ENCODE data around the gene OR51B6. TPM values are rescaled to one million over a fixed set of nuclear protein-coding genes. Genes with fewer than 3 reads are reported as not detected.
"Not testable (repeated sequence)": the region's sequence is repeated elsewhere in the genome, so short reads cannot be mapped to it uniquely, and the experiment has no call there.

Gene OR51B6
- total and polyA plus RNA-seq, 5 donors: not detected

DNA sequence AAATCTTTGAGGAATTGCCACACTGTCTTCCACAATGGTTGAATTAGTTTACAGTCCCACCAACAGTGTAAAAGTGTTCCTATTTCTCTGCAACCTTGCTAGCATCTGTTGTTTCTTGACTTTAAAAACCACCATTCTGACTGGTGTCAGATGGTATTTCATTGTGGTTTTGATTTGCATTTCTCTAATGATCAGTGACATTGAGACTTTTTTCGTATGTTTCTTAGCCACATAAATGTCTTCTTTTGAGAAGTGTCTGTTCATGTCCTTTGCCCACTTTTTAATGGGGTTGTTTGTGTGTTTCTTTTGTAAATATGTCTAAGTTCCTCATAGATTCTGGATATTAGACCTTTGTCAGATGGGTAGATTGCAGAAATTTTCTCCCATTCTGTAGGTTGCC, 14.1 kb upstream of the OR51B6 start:
- H3K9me3 ChIP-seq (ENCODE audit: control insufficient read depth, low read length); H3K4me1 ChIP-seq (ENCODE audit: control insufficient read depth, insufficient read depth, low read length); ATAC-seq; DNase-seq; H3K4me3 ChIP-seq (ENCODE audit: low read length); intact Hi-C loops (cut with DNase I); H3K27me3 ChIP-seq (ENCODE audit: control insufficient read depth, insufficient read depth); H3K27ac ChIP-seq (ENCODE audit: low read length): not testable (repeated sequence)
- WGBS: 83% methylated on average over 1 of the region's 1 CpG

DNA sequence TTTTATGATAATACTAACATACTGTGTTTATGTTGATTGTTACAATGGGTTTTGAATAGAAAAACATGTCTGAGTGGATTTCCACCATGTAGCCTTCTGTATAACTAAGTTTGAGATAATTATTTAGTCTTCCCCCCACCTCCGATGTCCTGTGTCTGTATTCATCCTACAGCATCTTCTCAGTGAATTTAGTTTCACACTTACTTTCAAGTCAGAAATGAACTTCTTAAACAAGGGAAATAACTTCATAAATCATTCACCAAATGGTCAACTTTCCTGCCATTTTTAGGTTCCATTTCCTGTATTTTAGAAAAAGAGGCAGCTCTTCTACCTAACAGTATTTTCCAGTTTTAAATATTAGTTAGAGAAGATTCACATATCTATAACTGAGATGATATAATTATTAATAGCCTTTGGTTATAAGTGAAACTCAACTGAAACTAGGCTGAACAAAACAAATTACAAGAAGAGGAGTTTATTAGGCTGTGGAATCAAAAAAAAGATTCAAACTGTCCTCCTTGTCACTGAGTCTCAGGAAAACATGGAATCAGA, 11.5 kb upstream of the OR51B6 start:
- intact Hi-C loops (cut with DNase I): no loop called here
- no peak for DNase-seq
- H3K27ac ChIP-seq (ENCODE audit: low read length): no peak overlapping the region
- H3K27me3 ChIP-seq (ENCODE audit: control insufficient read depth, insufficient read depth): no peaks in the 10 kb centered on the region
- no peak for ATAC-seq
- no peaks in the 10 kb centered on the region for H3K9me3 ChIP-seq (ENCODE audit: control insufficient read depth, low read length)
- no peak overlapping the region for H3K4me3 ChIP-seq (ENCODE audit: low read length)
- WGBS: 91% methylated on average over 1 of the region's 1 CpG
- H3K4me1 ChIP-seq (ENCODE audit: control insufficient read depth, insufficient read depth, low read length): no peaks in the 10 kb centered on the region

DNA sequence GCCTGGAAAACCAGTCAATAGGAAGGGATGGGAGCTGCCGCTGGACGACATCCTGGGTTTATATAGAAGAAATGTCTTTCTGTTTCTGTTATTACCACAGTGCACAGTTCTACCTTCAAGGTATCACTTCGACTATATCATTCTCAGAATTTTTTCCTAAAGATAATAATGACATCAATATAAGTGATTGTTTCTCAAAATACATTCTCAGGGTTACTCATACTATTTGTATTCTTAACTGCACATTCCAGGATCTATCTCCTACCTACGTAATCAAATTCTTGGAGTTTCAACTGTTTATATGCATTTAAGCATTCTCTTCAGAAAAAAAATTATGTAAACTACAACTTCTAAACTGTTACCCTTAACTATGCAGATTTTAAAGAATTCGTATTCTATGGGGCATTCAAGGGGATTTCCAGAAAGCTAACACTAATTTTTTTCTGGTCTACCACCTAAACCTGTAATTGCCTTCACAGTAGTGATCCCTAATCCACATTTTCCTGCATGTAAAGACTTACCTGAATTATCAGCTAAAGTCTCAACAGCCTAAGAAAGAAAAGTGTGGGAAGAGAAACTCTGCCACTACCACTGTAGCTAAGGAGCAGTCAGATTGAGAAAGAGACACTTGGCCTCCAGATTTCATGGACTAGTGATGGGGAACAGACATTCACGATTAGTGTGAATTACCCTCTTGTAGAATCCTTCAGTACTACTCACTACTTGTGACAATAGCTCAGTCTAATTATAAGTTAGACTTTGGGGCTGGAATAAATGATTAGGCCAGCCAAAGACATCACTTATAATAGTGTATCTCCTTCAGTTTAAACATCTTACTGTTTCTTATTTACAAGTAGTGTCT, 7.6 kb upstream of the OR51B6 start, which contains the start of gene OR51B5:
TSS of gene OR51B5 (minus strand) at position 51 of the 862 bp plus-strand sequence. CDS start at position 51, 0 bp downstream.
- no peak for ATAC-seq
- Histone ChIP-seq H3K27ac (ENCODE audit: low read length) (no peak within 1 kb of the TSS), H3K4me1 (ENCODE audit: control insufficient read depth, insufficient read depth, low read length) (no peaks in the 10 kb centered on the region), H3K4me3 (ENCODE audit: low read length) (no peak within 1 kb of the TSS), H3K9me3 (ENCODE audit: control insufficient read depth, low read length) (no peaks in the 10 kb centered on the region), H3K27me3 (ENCODE audit: control insufficient read depth, insufficient read depth) (no peaks in the 10 kb centered on the region)
- 72% methylated on average over 6 of the region's 6 CpGs for WGBS
- no peak for DNase-seq
- intact Hi-C loops (cut with DNase I): no loop called here

DNA sequence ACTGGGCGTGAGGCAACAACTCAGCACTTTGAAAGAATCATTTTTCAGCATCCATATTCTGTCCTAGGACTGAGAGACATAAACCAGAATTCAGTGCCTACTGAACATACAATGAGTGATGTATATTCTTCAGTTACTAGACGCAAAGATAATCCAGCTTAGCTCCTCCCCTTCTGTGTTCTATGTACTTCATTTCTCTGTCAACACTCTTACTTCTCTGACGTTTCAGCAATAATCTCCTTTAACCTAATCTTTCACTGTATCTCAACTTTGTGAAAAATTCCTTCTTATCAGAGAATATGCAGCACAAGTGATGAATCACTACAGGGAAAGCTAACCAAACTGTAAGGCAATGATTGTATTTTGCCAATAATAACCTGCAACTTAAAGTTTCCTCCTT, 5.5 kb upstream of the OR51B6 start:
- no peak overlapping the region for H3K4me3 ChIP-seq (ENCODE audit: low read length)
- intact Hi-C loops (cut with DNase I): no loop called here
- H3K27me3 ChIP-seq (ENCODE audit: control insufficient read depth, insufficient read depth): no peaks in the 10 kb centered on the region
- DNase-seq (no peak), ATAC-seq (no peak)
- H3K9me3 ChIP-seq (ENCODE audit: control insufficient read depth, low read length): no peaks in the 10 kb centered on the region
- H3K4me1 ChIP-seq (ENCODE audit: control insufficient read depth, insufficient read depth, low read length): no peaks in the 10 kb centered on the region
- H3K27ac ChIP-seq (ENCODE audit: low read length): no peak overlapping the region
- WGBS: 42% methylated on average over 3 of the region's 3 CpGs

DNA sequence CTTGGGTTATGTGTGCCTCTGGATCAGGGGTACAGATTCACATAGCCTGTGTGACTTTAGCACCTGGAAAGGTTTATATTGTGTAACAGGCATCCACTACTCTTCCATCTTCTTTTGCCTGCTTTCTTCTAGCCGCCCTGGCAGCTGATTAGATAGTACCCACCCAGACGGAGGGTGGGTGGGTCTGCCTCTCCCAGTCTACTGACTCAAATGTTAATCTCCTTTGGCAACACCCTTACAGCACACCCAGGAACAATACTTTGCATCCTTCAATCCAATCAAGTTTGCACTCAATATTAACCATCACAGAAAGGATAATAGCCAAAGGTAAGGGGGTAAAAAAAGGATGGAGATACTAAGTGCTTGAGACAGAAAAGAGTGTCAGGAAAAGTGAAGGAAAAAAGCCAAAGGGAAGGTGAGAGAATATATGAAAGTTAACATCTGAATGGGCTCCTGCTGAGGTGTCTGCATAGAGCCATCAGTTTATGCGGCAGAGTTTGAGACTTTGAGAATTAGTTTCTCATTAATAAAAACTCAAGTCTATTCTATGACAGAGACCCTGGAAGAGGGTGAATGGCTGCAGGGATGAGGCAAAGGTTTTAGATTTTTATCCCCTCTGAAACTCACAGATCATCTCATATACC, 2.6 kb upstream of the OR51B6 start:
- no peak overlapping the region for H3K27ac ChIP-seq (ENCODE audit: low read length)
- intact Hi-C loops (cut with DNase I): no loop called here
- no peaks in the 10 kb centered on the region for H3K4me1 ChIP-seq (ENCODE audit: control insufficient read depth, insufficient read depth, low read length)
- no peak overlapping the region for H3K4me3 ChIP-seq (ENCODE audit: low read length)
- ATAC-seq: no peak
- H3K27me3 ChIP-seq (ENCODE audit: control insufficient read depth, insufficient read depth): no peaks in the 10 kb centered on the region
- WGBS: 17% methylated on average over 3 of the region's 3 CpGs
- DNase-seq: no peak
- H3K9me3 ChIP-seq (ENCODE audit: control insufficient read depth, low read length): no peaks in the 10 kb centered on the region

DNA sequence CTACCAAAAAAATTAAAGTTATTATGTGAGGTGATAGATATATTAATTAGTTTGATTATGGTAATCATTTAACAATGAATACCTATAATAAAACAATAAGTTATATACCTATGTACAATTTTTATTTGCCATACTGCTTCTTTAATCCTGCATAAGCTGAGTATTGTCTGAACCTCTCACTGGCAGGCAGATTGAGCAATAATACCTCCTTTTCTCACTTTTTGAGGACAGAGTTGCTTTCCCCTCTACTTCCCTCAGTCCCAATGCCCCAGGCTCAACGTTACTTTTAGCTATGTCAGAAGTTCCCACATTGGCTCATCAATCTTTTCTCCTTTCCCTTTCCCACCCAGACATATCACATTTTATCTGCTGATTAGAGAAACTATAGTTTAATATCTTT, 1.8 kb upstream of the OR51B6 start:
- no peaks in the 10 kb centered on the region for H3K27me3 ChIP-seq (ENCODE audit: control insufficient read depth, insufficient read depth)
- intact Hi-C loops (cut with DNase I): no loop called here
- 38% methylated on average over 1 of the region's 1 CpG for WGBS
- no peak for DNase-seq
- H3K4me1 ChIP-seq (ENCODE audit: control insufficient read depth, insufficient read depth, low read length): no peaks in the 10 kb centered on the region
- H3K4me3 ChIP-seq (ENCODE audit: low read length): no peak overlapping the region
- no peaks in the 10 kb centered on the region for H3K9me3 ChIP-seq (ENCODE audit: control insufficient read depth, low read length)
- ATAC-seq: no peak
- no peak overlapping the region for H3K27ac ChIP-seq (ENCODE audit: low read length)

DNA sequence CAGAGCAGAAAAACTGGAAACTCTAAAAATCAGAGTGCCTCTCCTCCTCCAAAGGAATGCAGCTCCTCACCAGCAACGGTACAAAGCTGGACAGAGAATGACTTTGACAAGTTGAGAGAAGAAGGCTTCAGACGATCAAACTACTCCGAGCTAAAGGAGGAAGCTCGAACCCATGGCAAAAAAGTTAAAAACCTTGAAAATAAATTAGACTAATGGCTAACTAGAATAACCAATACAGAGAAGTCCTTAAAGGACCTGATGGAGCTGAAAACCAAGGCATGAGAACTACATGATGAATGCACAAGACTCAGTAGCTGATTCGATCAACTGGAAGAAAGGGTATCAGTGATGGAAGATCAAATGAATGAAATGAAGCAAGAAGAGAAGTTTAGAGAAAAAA, 4.7 kb downstream of the OR51B6 start:
- ATAC-seq; H3K27ac ChIP-seq (ENCODE audit: low read length); DNase-seq; H3K4me3 ChIP-seq (ENCODE audit: low read length); H3K9me3 ChIP-seq (ENCODE audit: control insufficient read depth, low read length); H3K4me1 ChIP-seq (ENCODE audit: control insufficient read depth, insufficient read depth, low read length); H3K27me3 ChIP-seq (ENCODE audit: control insufficient read depth, insufficient read depth); intact Hi-C loops (cut with DNase I): not testable (repeated sequence)
- WGBS: 84% methylated on average over 5 of the region's 5 CpGs

DNA sequence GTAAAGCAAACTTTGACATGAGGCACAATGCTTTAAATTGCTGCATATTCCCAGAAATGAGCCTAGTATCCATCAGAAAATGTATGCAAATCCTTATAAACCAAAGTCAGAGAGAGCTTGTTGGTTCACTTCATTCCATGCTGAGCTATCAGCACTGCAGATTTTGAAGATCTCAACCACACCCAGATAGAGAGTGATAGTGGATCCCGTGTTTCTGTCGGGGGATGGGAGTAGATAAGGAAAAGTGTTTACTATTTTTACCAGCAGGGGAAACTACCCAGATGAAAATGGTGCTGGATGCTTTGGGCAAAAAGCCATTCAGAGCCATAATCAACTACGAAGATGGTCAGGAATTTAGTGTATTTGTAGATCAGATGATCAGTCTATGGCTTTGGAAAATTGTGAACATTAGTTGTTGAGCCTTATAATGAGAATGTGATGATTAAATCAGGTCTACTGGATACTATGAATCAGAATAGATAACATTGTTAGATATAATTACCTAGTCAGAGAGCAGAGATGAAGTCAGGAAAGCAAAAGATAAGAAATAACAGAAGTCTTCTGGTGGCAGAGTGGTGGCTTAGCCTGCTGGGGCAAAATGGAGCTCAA, 10.8 kb downstream of the OR51B6 start:
- ATAC-seq (no peak), DNase-seq (no peak)
- Histone ChIP-seq H3K27me3 (ENCODE audit: control insufficient read depth, insufficient read depth) (no peaks in the 10 kb centered on the region), H3K27ac (ENCODE audit: low read length) (no peak overlapping the region), H3K9me3 (ENCODE audit: control insufficient read depth, low read length) (no peaks in the 10 kb centered on the region), H3K4me1 (ENCODE audit: control insufficient read depth, insufficient read depth, low read length) (no peaks in the 10 kb centered on the region), H3K4me3 (ENCODE audit: low read length) (no peak overlapping the region)
- intact Hi-C loops (cut with DNase I): no loop called here
- 54% methylated on average over 3 of the region's 3 CpGs for WGBS

DNA sequence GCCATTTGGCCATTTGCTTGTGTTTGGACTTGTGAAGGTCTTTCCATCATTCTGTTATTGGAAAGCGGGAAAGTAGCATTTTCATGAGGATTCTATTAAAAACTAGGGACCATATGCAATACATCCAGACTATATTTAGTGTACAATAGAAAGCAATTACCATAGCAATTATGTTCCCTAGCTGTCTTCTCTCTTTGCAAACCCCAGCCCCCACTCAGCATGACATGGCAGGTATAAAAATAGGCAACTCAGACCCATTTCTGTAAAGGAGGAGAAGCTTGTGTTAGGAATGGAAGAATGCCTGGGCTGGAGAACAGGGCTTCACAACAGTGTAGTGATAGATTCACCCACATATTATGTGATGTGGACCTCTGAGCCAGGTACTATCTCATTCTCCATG, 12.4 kb downstream of the OR51B6 start:
- ATAC-seq: no peak
- H3K27ac ChIP-seq (ENCODE audit: low read length): no peak overlapping the region
- 92% methylated on average over 1 of the region's 1 CpG for WGBS
- no peaks in the 10 kb centered on the region for H3K27me3 ChIP-seq (ENCODE audit: control insufficient read depth, insufficient read depth)
- H3K4me3 ChIP-seq (ENCODE audit: low read length): no peak overlapping the region
- intact Hi-C loops (cut with DNase I): no loop called here
- no peaks in the 10 kb centered on the region for H3K4me1 ChIP-seq (ENCODE audit: control insufficient read depth, insufficient read depth, low read length)
- no peaks in the 10 kb centered on the region for H3K9me3 ChIP-seq (ENCODE audit: control insufficient read depth, low read length)
- no peak for DNase-seq

DNA sequence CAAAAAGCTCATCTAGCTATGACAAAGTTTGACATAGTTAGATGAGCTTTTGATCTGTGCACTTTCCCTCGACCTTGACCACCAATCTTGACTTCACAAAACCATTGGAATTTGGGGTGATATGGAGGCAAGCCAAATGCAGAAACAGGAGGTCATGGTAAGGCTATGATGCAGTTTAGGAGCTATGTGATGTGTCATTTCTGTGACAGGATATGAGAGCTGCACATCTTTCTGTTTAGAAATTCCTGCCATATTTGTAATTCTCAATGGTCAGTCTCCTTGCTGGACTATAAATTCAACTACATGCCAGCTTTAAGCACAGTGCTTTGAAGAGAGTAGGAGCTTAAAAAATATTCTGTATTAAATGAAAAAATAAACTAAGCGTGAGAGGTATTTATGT, 12.9 kb downstream of the OR51B6 start:
- DNase-seq: no peak
- intact Hi-C loops (cut with DNase I): no loop called here
- Histone ChIP-seq H3K9me3 (ENCODE audit: control insufficient read depth, low read length) (no peaks in the 10 kb centered on the region), H3K4me3 (ENCODE audit: low read length) (no peak overlapping the region), H3K4me1 (ENCODE audit: control insufficient read depth, insufficient read depth, low read length) (no peaks in the 10 kb centered on the region), H3K27ac (ENCODE audit: low read length) (no peak overlapping the region), H3K27me3 (ENCODE audit: control insufficient read depth, insufficient read depth) (no peaks in the 10 kb centered on the region)
- WGBS: 59% methylated on average over 2 of the region's 2 CpGs
- no peak for ATAC-seq

DNA sequence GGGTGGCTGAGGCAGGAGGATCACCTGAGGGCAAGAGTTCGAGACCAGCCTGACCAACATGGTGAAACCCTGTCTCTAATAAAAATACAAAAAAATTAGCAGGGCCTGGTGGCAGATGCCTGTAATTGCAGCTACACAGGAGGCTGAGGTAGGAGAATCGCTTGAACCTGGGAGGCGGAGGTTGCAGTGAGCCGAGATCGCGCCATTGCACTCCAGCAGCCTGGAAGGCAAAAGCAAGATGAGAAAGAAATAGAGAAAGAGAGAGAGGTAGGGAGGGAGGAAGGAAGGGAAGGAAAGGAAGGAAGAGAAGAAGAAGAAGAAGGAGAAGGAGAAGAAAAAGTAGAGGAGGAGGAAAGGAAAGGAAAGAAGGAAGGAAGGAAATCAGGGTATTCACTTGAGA, 15.1 kb downstream of the OR51B6 start:
- H3K27me3 ChIP-seq (ENCODE audit: control insufficient read depth, insufficient read depth); H3K4me1 ChIP-seq (ENCODE audit: control insufficient read depth, insufficient read depth, low read length); ATAC-seq; H3K9me3 ChIP-seq (ENCODE audit: control insufficient read depth, low read length); intact Hi-C loops (cut with DNase I); H3K4me3 ChIP-seq (ENCODE audit: low read length); H3K27ac ChIP-seq (ENCODE audit: low read length); DNase-seq: not testable (repeated sequence)
- WGBS: 94% methylated on average over 6 of the region's 6 CpGs
